ENCODE data around the gene OR51M1.

DNA sequence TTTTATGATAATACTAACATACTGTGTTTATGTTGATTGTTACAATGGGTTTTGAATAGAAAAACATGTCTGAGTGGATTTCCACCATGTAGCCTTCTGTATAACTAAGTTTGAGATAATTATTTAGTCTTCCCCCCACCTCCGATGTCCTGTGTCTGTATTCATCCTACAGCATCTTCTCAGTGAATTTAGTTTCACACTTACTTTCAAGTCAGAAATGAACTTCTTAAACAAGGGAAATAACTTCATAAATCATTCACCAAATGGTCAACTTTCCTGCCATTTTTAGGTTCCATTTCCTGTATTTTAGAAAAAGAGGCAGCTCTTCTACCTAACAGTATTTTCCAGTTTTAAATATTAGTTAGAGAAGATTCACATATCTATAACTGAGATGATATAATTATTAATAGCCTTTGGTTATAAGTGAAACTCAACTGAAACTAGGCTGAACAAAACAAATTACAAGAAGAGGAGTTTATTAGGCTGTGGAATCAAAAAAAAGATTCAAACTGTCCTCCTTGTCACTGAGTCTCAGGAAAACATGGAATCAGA lies 43.8 kb upstream of the OR51M1 start:
- TF ChIP-seq CTCF (IDR thresholded peaks at IDR 0.05; ENCODE audit: insufficient read depth, low read depth, low read length) (no peak), EZH2 (IDR thresholded peaks at IDR 0.05; ENCODE audit: insufficient read depth, low read length) (no peak)

Measured in astrocyte (in vitro differentiated cells and primary cell).